DND-41 (cell line): ENCODE results near the gene CSTB.

Experiments
- CTCF ChIP-seq: IDR thresholded peaks from 2 replicates; pipeline ENCODE4 v1.5.1; 2012; ENCODE audit warnings: borderline replicate concordance, low read length, moderate library complexity, mild to moderate bottlenecking; ENCODE audit not compliant: poor library complexity, severe bottlenecking; ENCODE audit errors: extremely low read depth
- EZH2 ChIP-seq: IDR thresholded peaks from 3 replicates; pipeline ENCODE4 v1.6.1; 2012; ENCODE audit warnings: borderline replicate concordance, low read depth, mild to moderate bottlenecking, moderate library complexity, low read length, inconsistent platforms; ENCODE audit not compliant: severe bottlenecking

- no peak for TF ChIP-seq CTCF
- TF ChIP-seq EZH2, result no peak
Measured at GRCh38 chr21:43797925-43798715, 22.0 kb upstream of the CSTB start.
